SK-N-SH (cell line): Measurements from ENCODE around the gene RCOR2.

Experiments
- TF ChIP-seq, protein P1 (sequence below): fragments of 200-600 bp; sonication (generic); IDR thresholded peaks from 2 replicates; pipeline ENCODE4 v1.6.1; 2017; ENCODE audit warnings: antibody characterized with exemption, mild to moderate bottlenecking, moderate library complexity
- TF ChIP-seq, protein P2 (sequence below): IDR thresholded peaks from 2 replicates; pipeline ENCODE4; 2012

DNA sequence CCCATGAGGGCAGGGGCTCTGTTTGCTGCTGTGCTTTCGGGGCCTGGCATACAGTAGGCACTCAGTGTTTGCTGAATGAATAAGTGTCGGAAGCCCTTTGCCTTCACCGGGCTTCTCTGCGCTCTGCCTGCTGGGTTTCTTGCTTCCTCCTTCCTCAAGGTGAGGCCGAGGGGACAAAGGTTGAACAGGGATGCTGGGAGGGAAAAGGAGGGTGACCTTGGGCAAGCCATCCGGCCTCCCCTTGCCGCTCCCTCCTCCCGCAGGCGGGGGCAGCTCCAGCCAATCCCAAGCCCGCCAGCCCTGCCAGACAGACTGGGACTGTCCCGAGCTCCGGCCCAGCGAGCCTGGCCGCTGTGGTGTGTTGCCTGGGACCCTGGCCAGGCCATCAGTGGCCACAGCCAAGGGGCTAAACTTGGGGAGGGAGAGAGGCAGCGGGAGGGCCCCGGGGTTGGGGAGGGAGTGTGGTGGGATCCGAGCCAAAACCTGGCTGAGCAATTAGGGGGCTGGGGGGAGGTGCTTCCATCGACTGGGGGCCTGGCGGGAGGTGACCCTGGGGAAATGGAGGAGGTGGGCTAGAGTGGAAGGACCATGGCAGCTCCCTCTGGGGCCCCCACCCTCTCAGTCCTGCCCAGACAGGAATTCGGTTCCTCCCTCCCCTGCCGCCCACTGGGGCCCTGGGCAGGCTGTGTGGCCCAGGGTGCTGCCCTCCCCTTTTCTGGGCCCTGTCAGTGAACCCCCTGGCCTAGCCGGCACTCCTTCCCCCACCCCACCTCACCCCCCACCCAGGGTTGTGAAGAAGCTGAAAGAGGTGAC lies 3.4 kb upstream of the RCOR2 start:
- TF ChIP-seq, protein P1, sequence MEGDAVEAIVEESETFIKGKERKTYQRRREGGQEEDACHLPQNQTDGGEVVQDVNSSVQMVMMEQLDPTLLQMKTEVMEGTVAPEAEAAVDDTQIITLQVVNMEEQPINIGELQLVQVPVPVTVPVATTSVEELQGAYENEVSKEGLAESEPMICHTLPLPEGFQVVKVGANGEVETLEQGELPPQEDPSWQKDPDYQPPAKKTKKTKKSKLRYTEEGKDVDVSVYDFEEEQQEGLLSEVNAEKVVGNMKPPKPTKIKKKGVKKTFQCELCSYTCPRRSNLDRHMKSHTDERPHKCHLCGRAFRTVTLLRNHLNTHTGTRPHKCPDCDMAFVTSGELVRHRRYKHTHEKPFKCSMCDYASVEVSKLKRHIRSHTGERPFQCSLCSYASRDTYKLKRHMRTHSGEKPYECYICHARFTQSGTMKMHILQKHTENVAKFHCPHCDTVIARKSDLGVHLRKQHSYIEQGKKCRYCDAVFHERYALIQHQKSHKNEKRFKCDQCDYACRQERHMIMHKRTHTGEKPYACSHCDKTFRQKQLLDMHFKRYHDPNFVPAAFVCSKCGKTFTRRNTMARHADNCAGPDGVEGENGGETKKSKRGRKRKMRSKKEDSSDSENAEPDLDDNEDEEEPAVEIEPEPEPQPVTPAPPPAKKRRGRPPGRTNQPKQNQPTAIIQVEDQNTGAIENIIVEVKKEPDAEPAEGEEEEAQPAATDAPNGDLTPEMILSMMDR, result no peak
- TF ChIP-seq, protein P2, sequence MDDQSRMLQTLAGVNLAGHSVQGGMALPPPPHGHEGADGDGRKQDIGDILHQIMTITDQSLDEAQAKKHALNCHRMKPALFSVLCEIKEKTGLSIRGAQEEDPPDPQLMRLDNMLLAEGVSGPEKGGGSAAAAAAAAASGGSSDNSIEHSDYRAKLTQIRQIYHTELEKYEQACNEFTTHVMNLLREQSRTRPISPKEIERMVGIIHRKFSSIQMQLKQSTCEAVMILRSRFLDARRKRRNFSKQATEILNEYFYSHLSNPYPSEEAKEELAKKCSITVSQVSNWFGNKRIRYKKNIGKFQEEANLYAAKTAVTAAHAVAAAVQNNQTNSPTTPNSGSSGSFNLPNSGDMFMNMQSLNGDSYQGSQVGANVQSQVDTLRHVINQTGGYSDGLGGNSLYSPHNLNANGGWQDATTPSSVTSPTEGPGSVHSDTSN, result no peak
